IPS-18a (cell line): Measurements from ENCODE around the gene IGFL2.
"Not testable (repeated sequence)": the region's sequence is repeated elsewhere in the genome, so short reads cannot be mapped to it uniquely, and the experiment has no call there.

Experiments
- H3K27ac ChIP-seq: one replicate; pipeline ENCODE4 v1.5.1; 2013; ENCODE audit warnings: low read length
- H3K27me3 ChIP-seq: one replicate; pipeline ENCODE4 v1.6.1; 2013; ENCODE audit warnings: mild to moderate bottlenecking, low read length; ENCODE audit not compliant: control insufficient read depth, insufficient read depth
- H3K36me3 ChIP-seq: one replicate; pipeline ENCODE4 v1.6.1; 2013; ENCODE audit warnings: low read depth, low read length; ENCODE audit not compliant: control insufficient read depth
- H3K4me1 ChIP-seq: one replicate; pipeline ENCODE4 v1.6.1; 2013; ENCODE audit warnings: low read depth, low read length; ENCODE audit not compliant: control insufficient read depth
- H3K4me3 ChIP-seq: one replicate; pipeline ENCODE4 v1.5.1; 2013; ENCODE audit warnings: low read length
- H3K9ac ChIP-seq: one replicate; pipeline ENCODE4 v1.6.1; 2013; ENCODE audit warnings: mild to moderate bottlenecking, low read length, moderate library complexity
- H3K9me3 ChIP-seq: one replicate; pipeline ENCODE4 v1.6.1; 2013; ENCODE audit warnings: low read depth, low read length; ENCODE audit not compliant: control insufficient read depth

Gene IGFL2

GRCh38 chr19:46147791-46148288, at the start of gene IGFL2:
Gene IGFL2 (plus strand): TSS chr19:46148238. CDS start chr19:46148279, 41 bp downstream.
- H3K27ac ChIP-seq: no peak within 1 kb of the TSS
- H3K9ac ChIP-seq: no peak within 1 kb of the TSS
- no peaks in the 10 kb centered on the region for H3K4me1 ChIP-seq
- no peaks in the 10 kb centered on the region for H3K9me3 ChIP-seq
- H3K36me3 ChIP-seq: no peaks in the 10 kb centered on the region
- no peak within 1 kb of the TSS for H3K4me3 ChIP-seq
- H3K27me3 ChIP-seq: no peaks in the 10 kb centered on the region

DNA sequence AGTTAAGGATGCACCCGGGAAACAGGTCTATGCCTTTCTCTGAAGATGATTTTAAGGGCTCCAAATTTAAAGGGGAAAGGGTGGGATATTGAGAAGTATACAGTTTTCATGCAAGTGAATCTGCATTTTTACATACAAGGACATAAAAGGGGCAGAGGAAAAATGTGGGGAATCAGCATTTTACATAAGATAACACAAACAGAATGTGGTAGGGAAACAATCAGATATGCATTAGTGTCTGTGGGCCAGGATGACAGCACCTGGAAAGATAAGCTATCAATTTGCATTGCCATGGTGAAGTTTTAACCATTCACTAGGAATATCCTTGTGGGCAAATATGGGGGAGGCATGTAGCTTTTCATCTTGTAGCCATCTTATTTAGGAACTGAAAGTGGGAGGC, 47.7 kb upstream of the IGFL2 start:
- Histone ChIP-seq H3K4me3 (no peak overlapping the region), H3K9me3 (no peaks in the 10 kb centered on the region), H3K9ac (no peak overlapping the region), H3K27ac (no peak overlapping the region), H3K4me1 (no peaks in the 10 kb centered on the region), H3K27me3 (no peaks in the 10 kb centered on the region), H3K36me3 (no peaks in the 10 kb centered on the region)

DNA sequence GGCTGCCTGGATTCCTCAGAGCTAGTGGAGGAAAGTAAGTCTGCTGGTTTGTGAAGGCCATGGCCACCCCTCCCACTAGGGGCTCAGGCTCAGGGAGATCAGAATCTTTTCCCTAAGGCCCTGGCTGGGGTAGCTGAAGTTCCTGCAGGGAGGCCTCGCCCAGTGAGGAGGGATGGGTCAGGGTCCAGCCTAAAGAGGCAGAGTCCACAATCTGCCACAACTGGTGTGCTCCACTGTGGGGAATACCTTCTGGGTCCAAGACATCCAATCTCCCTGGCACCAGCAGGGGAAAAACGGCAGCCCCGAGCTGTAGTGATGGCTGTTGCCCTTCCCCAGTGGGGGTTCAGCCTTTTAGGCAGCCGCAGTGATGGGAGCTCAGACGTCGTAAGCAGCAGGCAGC, 46.7 kb upstream of the IGFL2 start:
- H3K27me3 ChIP-seq: no peaks in the 10 kb centered on the region
- no peaks in the 10 kb centered on the region for H3K4me1 ChIP-seq
- no peaks in the 10 kb centered on the region for H3K36me3 ChIP-seq
- H3K9me3 ChIP-seq: no peaks in the 10 kb centered on the region
- no peak overlapping the region for H3K4me3 ChIP-seq
- no peak overlapping the region for H3K9ac ChIP-seq
- no peak overlapping the region for H3K27ac ChIP-seq

- not testable (repeated sequence) for H3K9me3 ChIP-seq, H3K36me3 ChIP-seq
Observed at GRCh38 chr19:46102333-46102732, 45.7 kb upstream of the IGFL2 start.

GRCh38 chr19:46107371-46107770, 40.7 kb upstream of the IGFL2 start:
- Histone ChIP-seq H3K9me3 (no peaks in the 10 kb centered on the region), H3K27me3 (no peaks in the 10 kb centered on the region)

More at GRCh38 chr19:46102333-46102732, 45.7 kb upstream of the IGFL2 start:
- not testable (repeated sequence) for H3K4me1 ChIP-seq, H3K27ac ChIP-seq, H3K4me3 ChIP-seq, H3K9ac ChIP-seq, H3K27me3 ChIP-seq

GRCh38 chr19:46109876-46110275, 38.2 kb upstream of the IGFL2 start:
- Histone ChIP-seq H3K4me3 (no peak overlapping the region), H3K9ac (no peak overlapping the region), H3K27ac (no peak overlapping the region), H3K9me3 (no peaks in the 10 kb centered on the region), H3K36me3 (no peaks in the 10 kb centered on the region), H3K4me1 (no peaks in the 10 kb centered on the region), H3K27me3 (no peaks in the 10 kb centered on the region)

More at GRCh38 chr19:46107371-46107770, 40.7 kb upstream of the IGFL2 start:
- Histone ChIP-seq H3K9ac (no peak overlapping the region), H3K4me1 (no peaks in the 10 kb centered on the region), H3K4me3 (no peak overlapping the region), H3K27ac (no peak overlapping the region), H3K36me3 (no peaks in the 10 kb centered on the region)

GRCh38 chr19:46111376-46111775, 36.7 kb upstream of the IGFL2 start:
- H3K4me3 ChIP-seq: no peak overlapping the region
- no peak overlapping the region for H3K27ac ChIP-seq
- H3K4me1 ChIP-seq: no peaks in the 10 kb centered on the region
- no peaks in the 10 kb centered on the region for H3K9me3 ChIP-seq
- H3K9ac ChIP-seq: no peak overlapping the region
- no peaks in the 10 kb centered on the region for H3K27me3 ChIP-seq
- no peaks in the 10 kb centered on the region for H3K36me3 ChIP-seq

GRCh38 chr19:46112527-46112926, 35.5 kb upstream of the IGFL2 start:
- no peak overlapping the region for H3K9ac ChIP-seq
- H3K27me3 ChIP-seq: no peaks in the 10 kb centered on the region
- H3K4me3 ChIP-seq: no peak overlapping the region
- no peaks in the 10 kb centered on the region for H3K9me3 ChIP-seq
- H3K27ac ChIP-seq: no peak overlapping the region
- H3K36me3 ChIP-seq: no peaks in the 10 kb centered on the region
- H3K4me1 ChIP-seq: no peaks in the 10 kb centered on the region

- H3K4me1 ChIP-seq: no peaks in the 10 kb centered on the region
Observed at GRCh38 chr19:46113726-46114125, 34.3 kb upstream of the IGFL2 start.

GRCh38 chr19:46115396-46116106, 32.5 kb upstream of the IGFL2 start:
- H3K4me1 ChIP-seq: no peaks in the 10 kb centered on the region

More at GRCh38 chr19:46113726-46114125, 34.3 kb upstream of the IGFL2 start:
- Histone ChIP-seq H3K9ac (no peak overlapping the region), H3K4me3 (no peak overlapping the region), H3K9me3 (no peaks in the 10 kb centered on the region), H3K27ac (no peak overlapping the region), H3K27me3 (no peaks in the 10 kb centered on the region), H3K36me3 (no peaks in the 10 kb centered on the region)

DNA sequence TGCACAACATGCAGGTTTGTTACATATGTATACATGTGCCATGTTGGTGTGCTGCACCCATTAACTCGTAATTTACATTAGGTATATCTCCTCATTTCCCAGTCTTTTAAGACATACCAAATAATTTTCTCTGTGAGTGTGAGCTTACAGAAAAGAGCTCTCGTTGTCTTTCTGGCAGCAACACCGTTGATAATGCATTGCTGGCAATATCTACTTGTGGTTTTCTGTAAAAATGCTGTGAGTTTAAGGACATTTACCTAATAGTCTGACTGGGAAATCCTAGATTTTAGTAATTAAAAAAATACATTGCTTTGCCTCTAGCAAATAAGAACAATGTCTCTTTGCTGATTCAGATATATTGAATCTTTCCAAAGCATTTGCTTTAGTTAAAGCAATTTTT, 31.9 kb upstream of the IGFL2 start:
- Histone ChIP-seq H3K27ac (no peak overlapping the region), H3K4me1 (no peaks in the 10 kb centered on the region), H3K4me3 (no peak overlapping the region), H3K27me3 (no peaks in the 10 kb centered on the region), H3K9ac (no peak overlapping the region), H3K9me3 (no peaks in the 10 kb centered on the region), H3K36me3 (no peaks in the 10 kb centered on the region)

More at GRCh38 chr19:46115396-46116106, 32.5 kb upstream of the IGFL2 start:
- H3K27ac ChIP-seq: no peak overlapping the region
- H3K4me3 ChIP-seq: no peak overlapping the region
- H3K9me3 ChIP-seq: no peaks in the 10 kb centered on the region
- H3K36me3 ChIP-seq: no peaks in the 10 kb centered on the region
- H3K27me3 ChIP-seq: no peaks in the 10 kb centered on the region
- no peak overlapping the region for H3K9ac ChIP-seq

- H3K27ac ChIP-seq: no peak overlapping the region
- no peak overlapping the region for H3K9ac ChIP-seq
- no peaks in the 10 kb centered on the region for H3K4me1 ChIP-seq
- no peaks in the 10 kb centered on the region for H3K36me3 ChIP-seq
- no peaks in the 10 kb centered on the region for H3K27me3 ChIP-seq
- no peaks in the 10 kb centered on the region for H3K9me3 ChIP-seq
- no peak overlapping the region for H3K4me3 ChIP-seq
Observed at GRCh38 chr19:46118136-46118535, 29.9 kb upstream of the IGFL2 start.
